ENCODE data around the gene MAN2B2. TPM values are rescaled to one million over a fixed set of nuclear protein-coding genes. Genes with fewer than 3 reads are reported as not detected.

The MAN2B2 gene
- total RNA-seq, 1 experiment from 2014 or later: 8.5 TPM

- H2AFZ ChIP-seq (ENCODE audit: low read length): no peak overlapping the region
- H3K9me2 ChIP-seq (replicated peaks; ENCODE audit: low read length): no peaks in the 10 kb centered on the region
- H3K36me3 ChIP-seq (ENCODE audit: low read depth, low read length): no peaks in the 10 kb centered on the region
- no peaks in the 10 kb centered on the region for H3K27me3 ChIP-seq (ENCODE audit: low read length)
- no peaks in the 10 kb centered on the region for H3K79me2 ChIP-seq (ENCODE audit: low read length)
- H4K20me1 ChIP-seq (ENCODE audit: low read length): no peaks in the 10 kb centered on the region
- no peak overlapping the region for H3K4me3 ChIP-seq (ENCODE audit: low read length)
- no peak overlapping the region for H3K9ac ChIP-seq (ENCODE audit: low read length)
- DNase-seq (no peak), ATAC-seq (no peak)
- no peaks in the 10 kb centered on the region for H3K4me1 ChIP-seq (ENCODE audit: insufficient read depth, low read length)
- CTCF ChIA-PET: interaction anchor here (0.6 kb wide), 1 partner anchor 101 kb away, joined by 5 read pairs; no protein-coding TSS in a partner anchor
- intact Hi-C loops (cut with micrococcal nuclease): no loop called here
- H3K27ac ChIP-seq (ENCODE audit: low read length): no peak overlapping the region
- H3K4me2 ChIP-seq (ENCODE audit: low read length): no peak overlapping the region
- POLR2A ChIA-PET (ENCODE audit: unreplicated experiment): no interaction called here
- BruUV-seq (replicated peaks): no TSS peak
- no peak for TF ChIP-seq EZH2 (IDR thresholded peaks at IDR 0.05; ENCODE audit: low read length, unreplicated experiment)
- no peak for TF ChIP-seq EZH2phosphoT487 (IDR thresholded peaks at IDR 0.05; ENCODE audit: borderline replicate concordance, low read length)
- TF ChIP-seq CTCF (conservative IDR thresholded peaks at IDR 0.05; ENCODE audit: low read depth, low read length): no peak
- no peaks in the 10 kb centered on the region for H3F3A ChIP-seq (ENCODE audit: low read length, unreplicated experiment)
- H3K9me3 ChIP-seq (ENCODE audit: low read length): no peaks in the 10 kb centered on the region
Observed at GRCh38 chr4:6616087-6616995, 41.4 kb downstream of the MAN2B2 start.

DNA sequence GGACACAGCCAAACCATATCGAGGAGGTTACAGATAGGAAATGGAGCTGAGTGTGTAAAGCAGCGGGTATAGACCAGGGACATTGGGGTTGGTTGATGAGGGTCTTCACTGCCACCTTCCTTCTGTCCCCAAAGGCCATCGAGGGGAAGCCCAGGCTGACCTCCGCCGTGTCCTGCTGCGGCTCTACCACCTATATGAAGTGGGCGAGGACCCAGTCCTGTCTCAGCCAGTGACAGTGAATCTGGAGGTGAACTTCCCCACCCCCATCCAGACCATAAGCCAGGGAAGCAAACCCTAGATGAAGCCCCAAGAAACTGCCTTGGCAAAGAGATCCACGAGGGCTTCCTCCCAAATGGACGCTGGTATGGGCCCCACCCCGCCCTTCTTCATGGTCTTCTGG lies 42.3 kb downstream of the MAN2B2 start:
- H3K79me2 ChIP-seq (ENCODE audit: low read length): no peaks in the 10 kb centered on the region
- CTCF ChIA-PET: no interaction called here
- DNase-seq: no peak
- POLR2A ChIA-PET (ENCODE audit: unreplicated experiment): no interaction called here
- H3F3A ChIP-seq (ENCODE audit: low read length, unreplicated experiment): no peaks in the 10 kb centered on the region
- no TSS peak for BruUV-seq (replicated peaks)
- intact Hi-C loops (cut with micrococcal nuclease): no loop called here
- no peaks in the 10 kb centered on the region for H3K9me2 ChIP-seq (replicated peaks; ENCODE audit: low read length)
- H3K9me3 ChIP-seq (ENCODE audit: low read length): no peaks in the 10 kb centered on the region
- no peaks in the 10 kb centered on the region for H3K27me3 ChIP-seq (ENCODE audit: low read length)
- no peaks in the 10 kb centered on the region for H4K20me1 ChIP-seq (ENCODE audit: low read length)
- H3K4me1 ChIP-seq (ENCODE audit: insufficient read depth, low read length): no peaks in the 10 kb centered on the region
- no peak overlapping the region for H3K9ac ChIP-seq (ENCODE audit: low read length)
- ATAC-seq: no peak
- H2AFZ ChIP-seq (ENCODE audit: low read length): no peak overlapping the region
- no peak overlapping the region for H3K4me2 ChIP-seq (ENCODE audit: low read length)
- TF ChIP-seq EZH2phosphoT487 (IDR thresholded peaks at IDR 0.05; ENCODE audit: borderline replicate concordance, low read length) (no peak), EZH2 (IDR thresholded peaks at IDR 0.05; ENCODE audit: low read length, unreplicated experiment) (no peak), CTCF (conservative IDR thresholded peaks at IDR 0.05; ENCODE audit: low read depth, low read length) (no peak)
- H3K27ac ChIP-seq (ENCODE audit: low read length): no peak overlapping the region
- no peak overlapping the region for H3K4me3 ChIP-seq (ENCODE audit: low read length)
- H3K36me3 ChIP-seq (ENCODE audit: low read depth, low read length): no peaks in the 10 kb centered on the region
